ENCODE data around the gene CELSR1.

Gene CELSR1

GRCh38 chr22:46560696-46561295 is 23.4 kb upstream of the CELSR1 start:
- Mint-ChIP-seq H3K4me3 (peak overlapping the region; percentile 58), H3K27me3 (ENCODE audit: low read depth, poor library complexity) (peaks cover 44% of the 10 kb centered on the region), H3K4me1 (peaks cover 25% of the 10 kb centered on the region), H3K36me3 (ENCODE audit: low read depth) (no peaks in the 10 kb centered on the region), H3K9me3 (peaks cover 7% of the 10 kb centered on the region), H3K27ac (peak overlapping the region; percentile 21)
- TF ChIP-seq CTCF (IDR thresholded peaks at IDR 0.05): no peak
- DNase-seq: no peak

- peaks cover 16% of the 10 kb centered on the region for H3K9me3 Mint-ChIP-seq
- H3K27me3 Mint-ChIP-seq (ENCODE audit: low read depth, poor library complexity): peaks cover 59% of the 10 kb centered on the region
- peaks cover 4% of the 10 kb centered on the region for H3K4me1 Mint-ChIP-seq
- DNase-seq: no peak
- no peak overlapping the region for H3K27ac Mint-ChIP-seq
- H3K4me3 Mint-ChIP-seq: no peak overlapping the region
- TF ChIP-seq CTCF (IDR thresholded peaks at IDR 0.05): no peak
- peaks cover 4% of the 10 kb centered on the region for H3K36me3 Mint-ChIP-seq (ENCODE audit: low read depth)
These were observed 20.5 kb upstream of the CELSR1 start for GRCh38 chr22:46557736-46558480.

GRCh38 chr22:46556775-46557174 is 19.4 kb upstream of the CELSR1 start:
- Mint-ChIP-seq H3K27me3 (ENCODE audit: low read depth, poor library complexity) (peaks cover 59% of the 10 kb centered on the region), H3K4me3 (no peak overlapping the region), H3K4me1 (peaks cover 4% of the 10 kb centered on the region), H3K9me3 (peaks cover 20% of the 10 kb centered on the region), H3K36me3 (ENCODE audit: low read depth) (peaks cover 4% of the 10 kb centered on the region), H3K27ac (no peak overlapping the region)
- no peak for DNase-seq
- no peak for TF ChIP-seq CTCF (IDR thresholded peaks at IDR 0.05)

GRCh38 chr22:46553189-46553588 is 15.8 kb upstream of the CELSR1 start:
- no peak overlapping the region for H3K4me3 Mint-ChIP-seq
- H3K27me3 Mint-ChIP-seq (ENCODE audit: low read depth, poor library complexity): peaks cover 51% of the 10 kb centered on the region
- H3K27ac Mint-ChIP-seq: no peak overlapping the region
- peaks cover 20% of the 10 kb centered on the region for H3K9me3 Mint-ChIP-seq
- DNase-seq: no peak
- no peak for TF ChIP-seq CTCF (IDR thresholded peaks at IDR 0.05)
- H3K4me1 Mint-ChIP-seq: peaks cover 15% of the 10 kb centered on the region
- H3K36me3 Mint-ChIP-seq (ENCODE audit: low read depth): peaks cover 4% of the 10 kb centered on the region

GRCh38 chr22:46551996-46552395 is 14.6 kb upstream of the CELSR1 start:
- Mint-ChIP-seq H3K4me1 (peaks cover 27% of the 10 kb centered on the region), H3K36me3 (ENCODE audit: low read depth) (peaks cover 4% of the 10 kb centered on the region), H3K27ac (no peak overlapping the region), H3K4me3 (no peak overlapping the region), H3K27me3 (ENCODE audit: low read depth, poor library complexity) (peaks cover 40% of the 10 kb centered on the region), H3K9me3 (peaks cover 19% of the 10 kb centered on the region)
- no peak for DNase-seq
- TF ChIP-seq CTCF (IDR thresholded peaks at IDR 0.05): no peak

GRCh38 chr22:46551321-46551720 is 13.9 kb upstream of the CELSR1 start:
- TF ChIP-seq CTCF (IDR thresholded peaks at IDR 0.05): no peak
- DNase-seq: no peak
- peaks cover 37% of the 10 kb centered on the region for H3K27me3 Mint-ChIP-seq (ENCODE audit: low read depth, poor library complexity)
- no peak overlapping the region for H3K4me3 Mint-ChIP-seq
- H3K4me1 Mint-ChIP-seq: peaks cover 34% of the 10 kb centered on the region
- H3K9me3 Mint-ChIP-seq: peaks cover 13% of the 10 kb centered on the region
- no peak overlapping the region for H3K27ac Mint-ChIP-seq
- peaks cover 4% of the 10 kb centered on the region for H3K36me3 Mint-ChIP-seq (ENCODE audit: low read depth)
